Measurements from ENCODE around the gene IGSF21. TPM values are rescaled to one million over a fixed set of nuclear protein-coding genes. Genes with fewer than 3 reads are reported as not detected.

The IGSF21 gene
- total RNA-seq, 1 donor: not detected

GRCh38 chr1:18256282-18257235 lies 149.0 kb downstream of the IGSF21 start:
- no peak for TF ChIP-seq CTCF (IDR thresholded peaks at IDR 0.05; ENCODE audit: insufficient read depth, low read depth, low read length)
- peak; percentile 7 for DNase-seq (ENCODE audit: low read depth)
- no peak overlapping the region for H3K4me3 ChIP-seq (ENCODE audit: low read depth, low read length)

GRCh38 chr1:18257778-18258177 lies 150.2 kb downstream of the IGSF21 start:
- no peak overlapping the region for H3K4me3 ChIP-seq (ENCODE audit: low read depth, low read length)
- no peak for DNase-seq (ENCODE audit: low read depth)
- no peak for TF ChIP-seq CTCF (IDR thresholded peaks at IDR 0.05; ENCODE audit: insufficient read depth, low read depth, low read length)

- H3K4me3 ChIP-seq (ENCODE audit: low read depth, low read length): no peak overlapping the region
- no peak for DNase-seq (ENCODE audit: low read depth)
- no peak for TF ChIP-seq CTCF (IDR thresholded peaks at IDR 0.05; ENCODE audit: insufficient read depth, low read depth, low read length)
These were observed 154.3 kb downstream of the IGSF21 start for GRCh38 chr1:18261891-18262290.

GRCh38 chr1:18262726-18263125 lies 155.1 kb downstream of the IGSF21 start:
- no peak for DNase-seq (ENCODE audit: low read depth)
- no peak for TF ChIP-seq CTCF (IDR thresholded peaks at IDR 0.05; ENCODE audit: insufficient read depth, low read depth, low read length)
- no peak overlapping the region for H3K4me3 ChIP-seq (ENCODE audit: low read depth, low read length)

- H3K4me3 ChIP-seq (ENCODE audit: low read depth, low read length): no peak overlapping the region
- no peak for DNase-seq (ENCODE audit: low read depth)
- TF ChIP-seq CTCF (IDR thresholded peaks at IDR 0.05; ENCODE audit: insufficient read depth, low read depth, low read length): no peak
These were observed 156.0 kb downstream of the IGSF21 start for GRCh38 chr1:18263547-18264120.

- TF ChIP-seq CTCF (IDR thresholded peaks at IDR 0.05; ENCODE audit: insufficient read depth, low read depth, low read length): no peak
- DNase-seq (ENCODE audit: low read depth): no peak
- no peak overlapping the region for H3K4me3 ChIP-seq (ENCODE audit: low read depth, low read length)
These were observed 156.9 kb downstream of the IGSF21 start for GRCh38 chr1:18264450-18265039.

Measured in fibroblast of villous mesenchyme (primary cell).